Activated CD4-positive, alpha-beta T cell treated with anti-CD3 and anti-CD28 coated beads for 24 hours (primary cell): ENCODE measurements around the gene XIST.
A peak's percentile ranks its signal among the peaks of the same experiment; 100 is the strongest.
"Not testable (repeated sequence)": the region's sequence is repeated elsewhere in the genome, so short reads cannot be mapped to it uniquely, and the experiment has no call there.

Experiments used
- DNase-seq, 2 donors: peaks; one replicate each; pipeline ENCODE4 v3.0.0-alpha.2; 2020; ENCODE audit warnings: low read depth in 2 of 2

Gene XIST

DNA sequence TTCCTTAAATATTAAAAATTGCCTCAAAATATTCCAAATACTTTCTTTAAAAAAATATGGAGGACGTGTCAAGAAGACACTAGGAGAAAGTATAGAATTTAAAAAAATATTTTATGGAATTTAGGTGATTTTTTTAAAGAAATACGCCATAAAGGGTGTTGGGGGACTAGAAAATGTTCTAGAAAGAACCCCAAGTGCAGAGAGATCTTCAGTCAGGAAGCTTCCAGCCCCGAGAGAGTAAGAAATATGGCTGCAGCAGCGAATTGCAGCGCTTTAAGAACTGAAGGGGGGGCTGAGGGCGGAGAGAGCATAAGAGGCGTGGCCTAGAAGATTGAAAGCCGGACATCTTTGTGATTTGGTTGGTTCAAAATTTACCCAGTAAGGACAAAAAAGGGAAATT is at the start of gene XIST:
XIST (minus strand) TSS at position 248 of the 400 bp plus-strand sequence.
- peak in 1 of 2 donors; percentile 66 for DNase-seq

DNA sequence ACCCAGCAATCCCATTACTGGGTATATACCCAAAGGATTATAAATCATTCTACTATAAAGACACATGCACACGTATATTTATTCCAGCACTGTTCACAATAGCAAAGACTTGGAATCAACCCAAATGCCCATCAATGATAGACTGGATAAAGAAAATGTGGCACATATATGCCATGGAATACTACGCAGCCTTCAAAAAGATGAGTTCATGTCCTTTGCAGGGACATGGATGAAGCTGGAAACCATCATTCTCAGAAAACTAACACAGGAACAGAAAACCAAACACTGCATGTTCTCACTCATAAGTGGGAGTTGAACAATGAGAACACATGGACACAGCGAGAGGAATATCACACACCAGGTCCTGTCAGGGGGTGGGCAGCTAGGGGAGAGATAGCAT is 45.8 kb upstream of the XIST start:
- DNase-seq: not testable (repeated sequence)

DNA sequence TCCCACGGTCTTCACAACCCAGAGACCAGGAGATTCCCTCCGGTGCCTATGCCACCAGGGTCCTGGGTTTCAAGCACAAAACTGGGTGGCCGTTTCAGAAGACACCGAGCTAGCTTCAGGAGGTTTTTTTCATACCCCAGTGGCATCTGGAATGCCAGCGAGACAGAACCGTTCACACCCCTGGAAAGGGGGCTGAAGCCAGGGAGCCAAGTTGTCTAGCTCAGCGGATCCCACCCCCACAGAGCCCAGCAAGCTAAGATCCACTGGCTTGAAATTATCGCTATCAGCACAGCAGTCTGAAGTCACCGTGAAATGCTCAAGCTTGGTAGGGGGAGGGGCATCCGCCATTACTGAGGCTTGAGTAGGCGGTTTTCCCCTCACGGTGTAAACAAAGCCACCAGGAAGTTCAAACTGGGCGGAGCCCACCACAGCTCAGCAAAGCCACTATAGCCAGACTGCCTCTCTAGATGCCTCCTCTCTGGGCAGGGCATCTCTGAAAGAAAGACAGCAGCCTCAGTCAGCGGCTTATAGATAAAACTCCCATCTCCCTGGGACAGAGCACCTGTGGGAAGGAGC is 40.1 kb upstream of the XIST start:
- DNase-seq: peak in 1 of 2 donors; percentile 0

DNA sequence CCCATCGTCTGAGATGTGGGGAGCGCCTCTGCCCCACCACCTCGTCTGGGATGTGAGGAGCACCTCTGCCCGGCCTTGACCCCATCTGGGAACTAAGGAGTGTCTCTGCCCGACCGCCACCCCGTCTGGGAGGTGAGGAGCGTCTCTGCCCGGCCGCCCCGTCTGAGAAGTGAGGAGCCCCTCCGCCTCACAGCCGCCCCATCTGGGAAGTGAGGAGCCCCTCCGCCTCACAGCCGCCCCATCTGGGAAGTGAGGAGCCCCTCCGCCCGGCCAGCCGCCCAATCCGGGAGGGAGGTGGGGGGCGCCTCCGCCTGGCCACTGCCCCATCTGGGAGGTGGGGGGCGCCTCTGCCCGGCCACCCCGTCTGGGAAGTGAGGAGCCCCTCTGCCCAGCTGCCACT is 29.7 kb upstream of the XIST start:
- not testable (repeated sequence) for DNase-seq

DNA sequence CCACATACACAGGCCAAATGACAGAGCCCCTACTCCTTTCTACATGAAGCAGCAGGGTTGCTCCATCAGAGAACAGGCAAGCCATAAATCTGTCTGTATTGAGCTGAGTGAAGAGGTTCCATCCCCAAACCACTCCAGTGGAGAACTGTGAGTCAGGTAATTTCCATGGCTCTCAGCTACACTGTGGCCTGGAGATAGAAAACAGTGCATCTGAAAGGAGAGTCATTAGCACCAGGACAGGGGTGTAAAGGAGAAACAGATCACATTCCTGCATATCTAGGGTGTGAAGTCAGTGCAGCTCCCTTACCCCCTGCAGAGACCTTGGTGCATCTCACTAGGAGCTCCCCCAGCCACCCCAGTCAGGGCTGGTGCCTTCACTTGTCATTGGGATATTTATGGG is 25.2 kb upstream of the XIST start:
- no peak for DNase-seq

DNA sequence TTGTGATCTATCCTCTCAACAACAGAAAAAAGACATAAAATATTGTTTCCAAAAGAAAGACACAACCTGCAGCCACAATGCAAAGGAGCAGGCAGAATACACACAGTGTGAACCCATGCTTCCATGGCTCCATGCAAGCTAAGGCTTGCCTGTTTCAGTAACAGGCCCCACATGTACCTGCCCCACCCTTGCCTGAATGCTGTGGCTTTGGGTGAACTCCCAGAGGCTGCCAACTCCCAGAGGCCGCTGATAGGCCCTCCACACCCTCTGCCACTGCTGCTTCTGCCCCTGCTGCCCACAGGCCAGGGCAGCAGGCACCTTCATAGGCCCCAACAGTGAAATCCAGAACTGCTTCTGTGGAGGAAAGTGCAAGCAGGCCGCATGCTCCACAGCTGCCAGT is 24.4 kb upstream of the XIST start:
- DNase-seq: no peak

DNA sequence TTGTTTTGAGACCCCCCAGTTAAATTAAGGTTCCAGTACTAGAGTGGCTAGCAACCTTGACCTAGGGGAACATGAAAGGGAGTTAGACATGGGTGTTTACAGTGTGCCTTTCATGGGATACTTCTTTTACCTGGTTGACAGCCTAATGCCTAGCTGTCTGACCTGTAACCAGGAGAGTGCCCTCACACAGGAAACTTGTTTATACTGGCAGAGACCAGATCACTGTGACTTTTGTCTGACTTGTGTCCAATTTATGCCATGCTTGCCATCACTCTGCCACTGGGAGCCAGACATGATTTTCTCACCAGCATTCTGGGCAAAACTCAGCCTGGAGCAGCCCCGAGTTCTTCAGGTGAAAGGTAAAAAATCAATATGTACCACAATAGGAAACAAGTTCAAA is 16.4 kb upstream of the XIST start:
- DNase-seq: no peak

DNA sequence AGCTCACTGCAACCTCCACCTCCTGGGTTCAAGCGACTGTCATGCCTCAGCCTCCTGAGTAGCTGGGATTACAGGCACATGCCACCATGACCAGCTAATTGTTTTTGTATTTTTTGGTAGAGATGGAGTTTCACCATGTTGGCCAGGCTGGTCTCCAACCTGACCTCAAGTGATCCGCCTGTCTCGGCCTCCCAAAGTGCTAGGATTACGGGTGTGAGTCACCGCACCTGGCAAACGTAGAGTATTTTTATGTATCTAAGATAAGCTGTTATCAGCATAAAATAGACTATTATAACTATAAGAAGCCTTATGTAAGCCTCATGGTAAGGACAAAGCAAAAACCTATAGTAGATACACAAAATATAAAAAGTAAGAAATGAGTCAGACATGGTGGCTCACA is 14.6 kb upstream of the XIST start:
- DNase-seq: no peak

DNA sequence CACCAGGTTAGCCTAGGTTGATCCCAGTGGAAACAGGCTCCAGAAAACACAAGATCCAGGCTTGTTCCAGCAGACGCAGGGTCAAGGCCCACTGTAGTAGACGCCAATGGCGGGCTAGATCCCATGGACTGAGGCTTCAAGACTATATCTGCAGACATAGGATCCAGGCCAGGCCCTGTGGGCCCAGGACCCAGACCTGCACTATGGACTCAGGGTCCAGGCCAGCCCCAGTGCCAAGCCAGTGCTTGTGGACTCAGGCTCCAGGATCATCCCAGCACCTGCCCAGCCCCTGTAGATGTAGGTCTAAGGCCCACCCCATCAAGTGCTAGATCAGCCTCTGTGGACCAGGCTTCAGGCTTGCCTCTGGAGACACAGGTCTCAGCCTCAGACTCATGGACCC is 11.3 kb upstream of the XIST start:
- no peak for DNase-seq

DNA sequence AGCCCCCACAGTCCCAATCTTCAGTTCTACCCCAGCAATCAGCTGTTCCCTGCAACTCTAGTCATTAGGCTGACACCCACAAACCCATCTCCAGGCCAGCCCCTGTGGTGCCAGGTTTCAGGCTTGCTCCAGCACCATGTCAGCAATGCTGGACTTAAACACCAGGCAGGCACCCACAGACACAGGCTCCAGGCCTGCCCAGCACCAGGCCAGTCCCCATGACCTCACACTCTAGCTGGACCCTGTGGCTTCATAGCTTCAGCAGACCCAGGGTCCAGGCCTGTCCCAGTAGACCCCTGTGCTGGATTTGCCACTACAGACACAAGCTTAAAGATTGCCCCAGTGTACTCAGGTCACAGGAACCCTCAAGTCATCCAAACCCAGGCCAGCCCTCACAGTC is 10.8 kb upstream of the XIST start:
- DNase-seq: no peak

DNA sequence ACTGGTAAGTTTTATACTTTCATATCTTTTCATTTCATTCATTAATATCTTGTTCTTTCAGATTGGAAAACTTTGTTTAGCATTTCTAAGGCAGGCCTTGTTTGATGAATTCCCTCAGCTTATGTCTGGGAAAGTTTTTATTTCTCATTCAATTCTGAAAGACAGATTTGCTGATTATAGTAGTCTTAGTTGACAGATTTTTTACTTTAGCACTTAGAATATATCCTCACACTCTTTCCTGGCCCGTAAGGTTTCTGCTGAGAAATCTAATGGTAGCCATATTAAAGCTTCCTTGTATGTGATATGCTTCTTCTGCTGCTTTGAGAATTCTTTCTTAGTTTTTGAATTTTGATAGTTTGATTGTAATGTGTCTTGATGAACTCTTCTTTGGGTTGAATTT is 7.1 kb upstream of the XIST start:
- no peak for DNase-seq

DNA sequence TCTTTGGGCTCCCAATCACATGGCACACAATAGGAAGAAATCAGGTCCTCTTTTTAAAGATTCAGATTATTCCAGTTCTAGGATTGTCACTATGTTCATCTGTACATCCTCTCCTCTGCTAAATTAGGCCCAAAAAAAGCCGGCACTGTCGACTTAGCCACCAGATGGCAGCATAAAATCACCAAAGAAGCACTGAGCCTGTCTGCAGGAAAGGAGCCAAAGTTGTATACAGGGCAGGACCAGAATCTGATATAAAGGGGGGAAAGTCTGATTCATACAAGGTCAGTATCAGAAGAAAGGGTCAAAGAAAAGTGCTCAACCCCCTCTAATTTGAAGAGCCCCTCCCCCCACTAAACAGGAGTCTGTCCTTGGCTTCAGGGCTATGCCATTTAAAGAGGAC is 3.0 kb upstream of the XIST start:
- peak; percentile 22 to 62 for DNase-seq

DNA sequence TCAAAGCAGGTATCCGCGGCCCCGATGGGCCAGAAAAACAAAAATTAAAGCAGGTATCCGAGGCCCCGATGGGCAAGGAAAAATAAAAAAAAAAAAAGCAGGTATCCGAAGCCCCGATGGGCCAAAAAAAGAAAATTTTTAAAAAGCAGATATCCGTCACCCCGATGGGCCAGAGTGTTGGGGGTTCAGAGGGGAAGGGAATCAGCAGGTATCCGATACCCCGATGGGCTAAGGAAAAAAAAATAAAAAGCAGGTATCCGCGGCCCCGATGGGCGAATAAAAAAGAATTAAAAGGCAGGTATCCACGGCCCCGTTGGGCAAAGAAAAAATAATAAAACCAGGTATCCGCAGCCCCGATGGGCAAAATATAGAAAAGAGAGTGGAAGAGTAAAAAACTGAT is 492 bp downstream of the XIST start:
- no peak for DNase-seq

DNA sequence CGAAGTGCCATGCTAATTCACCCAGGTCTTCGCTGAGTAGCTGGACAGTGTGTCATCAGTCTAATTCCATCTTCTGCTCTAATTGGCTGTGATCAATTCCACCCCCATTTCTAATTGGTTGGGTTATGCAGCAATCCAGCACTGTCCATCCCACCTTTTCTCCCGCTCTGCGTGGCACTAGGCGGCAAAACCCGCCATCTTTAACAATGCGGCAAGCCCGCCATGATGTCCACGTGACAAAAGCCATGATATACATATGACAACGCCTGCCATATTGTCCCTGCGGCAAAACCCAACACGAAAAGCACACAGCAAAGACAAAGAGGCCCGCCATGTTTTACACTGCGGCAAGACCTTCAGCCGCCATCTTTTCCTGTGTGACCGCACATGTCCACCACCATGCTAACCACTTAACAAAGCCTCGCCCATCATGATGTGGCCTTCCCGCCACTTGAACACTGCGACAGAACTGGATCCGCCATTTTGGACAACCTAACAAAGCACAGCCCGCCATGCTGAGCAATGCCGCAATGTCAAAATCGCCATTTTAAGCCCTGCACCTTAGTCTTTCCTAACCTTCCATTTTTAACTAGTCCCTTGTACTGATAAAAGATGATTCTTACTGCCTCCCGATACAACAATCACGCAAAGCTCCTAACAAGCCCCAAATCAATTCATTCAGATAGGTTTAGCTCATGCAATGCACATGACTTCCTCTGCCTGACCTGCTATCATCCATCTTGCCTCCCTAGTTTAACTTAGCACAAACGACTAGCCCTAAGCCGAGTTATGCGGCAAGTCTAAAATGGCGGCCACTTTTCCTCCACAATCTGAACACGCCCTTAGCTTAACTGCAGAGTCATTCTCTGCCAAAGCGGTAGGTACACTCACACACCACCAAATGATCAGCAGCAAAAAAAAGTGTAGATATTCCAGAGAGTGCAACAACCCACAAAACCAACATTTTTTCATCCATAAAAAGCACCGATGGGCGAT is 1.2 kb downstream of the XIST start:
- DNase-seq: peak in 1 of 2 donors; percentile 54

DNA sequence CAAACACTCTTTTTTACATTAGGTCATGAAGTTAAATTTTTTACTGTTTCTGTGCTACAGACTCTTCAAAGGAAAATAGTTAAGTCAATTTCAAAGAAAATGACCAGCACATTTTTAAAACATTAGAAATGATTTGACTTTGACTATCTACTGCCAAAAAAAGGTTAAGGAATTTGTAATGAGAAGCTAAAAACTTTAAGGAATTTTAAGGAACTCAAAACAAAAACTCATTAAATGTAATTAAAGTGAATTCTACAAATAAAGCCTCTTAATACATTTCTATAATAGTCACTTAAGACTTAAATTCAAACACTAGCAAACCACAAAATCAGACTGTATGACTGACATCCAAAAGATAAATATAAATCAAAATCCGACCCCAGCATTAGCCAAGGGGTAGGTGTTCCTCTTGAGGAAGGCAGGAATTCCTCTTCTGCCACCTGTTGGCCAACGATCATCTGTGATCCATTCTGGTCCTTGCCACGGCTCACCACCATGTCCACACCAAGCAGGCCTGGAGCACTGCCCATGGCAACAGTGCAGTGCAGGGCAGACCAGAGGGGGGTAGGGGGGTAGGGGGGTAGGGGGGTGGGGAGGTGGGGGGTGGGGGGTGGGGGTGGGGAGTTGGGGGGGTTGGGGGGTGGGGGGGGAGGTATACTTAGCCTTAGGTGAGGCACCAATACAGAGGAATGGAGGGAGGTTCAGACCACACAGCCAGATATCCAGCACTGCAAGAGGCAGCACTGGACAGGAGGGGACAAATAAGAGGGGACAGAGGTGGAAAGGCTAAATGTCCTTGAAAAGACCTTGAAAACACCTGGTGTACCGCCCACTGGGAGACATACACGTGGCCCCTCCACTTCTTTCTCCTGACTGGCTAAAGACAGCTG is 2.1 kb downstream of the XIST start:
- DNase-seq: no peak

DNA sequence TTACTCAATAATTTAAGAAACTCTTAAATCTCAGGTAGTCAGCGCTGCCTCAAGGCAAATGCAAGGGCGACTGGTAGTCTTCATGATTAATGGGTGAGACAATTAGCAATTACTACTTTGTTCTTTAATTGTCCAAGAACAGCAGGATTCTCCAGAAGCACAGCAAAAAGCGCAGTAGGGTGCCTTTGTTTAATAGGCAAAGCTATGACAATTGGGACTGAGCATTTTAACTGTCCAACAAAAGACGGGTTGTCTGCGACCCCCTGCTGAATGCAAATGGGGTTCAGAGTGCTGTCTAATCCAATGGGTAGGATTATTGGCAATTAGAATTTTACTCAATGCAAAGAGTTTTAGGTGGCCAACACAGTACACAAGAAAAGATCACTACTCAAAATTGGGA is 3.4 kb downstream of the XIST start:
- no peak for DNase-seq

DNA sequence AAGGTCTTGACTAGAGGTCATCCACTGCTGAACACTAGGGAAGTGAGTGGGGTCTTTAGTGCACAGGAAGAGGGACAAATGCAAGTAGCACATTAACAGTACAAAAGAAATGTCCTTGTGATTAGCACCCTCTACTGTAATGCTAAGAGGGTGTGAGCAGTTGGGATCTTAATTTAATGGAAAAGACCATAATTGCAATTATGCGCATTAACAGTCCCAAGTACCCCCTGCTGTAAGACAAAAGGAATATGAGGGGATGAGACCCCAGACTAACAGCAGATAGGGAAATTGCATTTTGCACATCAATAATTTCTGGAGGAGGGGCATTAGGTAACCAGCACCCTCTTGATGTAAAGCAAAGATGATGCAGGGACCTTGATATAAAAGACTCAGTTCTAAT is 4.5 kb downstream of the XIST start:
- DNase-seq: no peak

DNA sequence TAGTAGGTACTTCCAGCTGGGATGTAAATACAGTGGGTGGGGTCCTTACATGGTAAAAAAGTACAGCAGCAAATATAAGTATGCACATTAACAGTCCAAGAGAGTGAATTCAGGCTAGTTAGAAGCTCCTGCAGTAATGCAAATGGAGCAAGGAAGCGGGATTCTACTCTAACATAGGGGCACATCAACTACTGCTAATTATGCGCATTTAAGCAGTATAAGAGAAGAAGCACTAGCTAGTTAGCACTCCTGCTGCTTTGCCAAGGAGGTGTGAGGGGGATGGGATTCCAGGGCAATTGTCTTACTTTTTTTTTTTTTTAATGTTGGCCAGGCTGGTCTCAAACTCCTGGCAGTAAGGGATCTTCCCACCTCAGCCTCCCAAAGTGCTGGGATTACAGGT is 5.4 kb downstream of the XIST start:
- DNase-seq: no peak

DNA sequence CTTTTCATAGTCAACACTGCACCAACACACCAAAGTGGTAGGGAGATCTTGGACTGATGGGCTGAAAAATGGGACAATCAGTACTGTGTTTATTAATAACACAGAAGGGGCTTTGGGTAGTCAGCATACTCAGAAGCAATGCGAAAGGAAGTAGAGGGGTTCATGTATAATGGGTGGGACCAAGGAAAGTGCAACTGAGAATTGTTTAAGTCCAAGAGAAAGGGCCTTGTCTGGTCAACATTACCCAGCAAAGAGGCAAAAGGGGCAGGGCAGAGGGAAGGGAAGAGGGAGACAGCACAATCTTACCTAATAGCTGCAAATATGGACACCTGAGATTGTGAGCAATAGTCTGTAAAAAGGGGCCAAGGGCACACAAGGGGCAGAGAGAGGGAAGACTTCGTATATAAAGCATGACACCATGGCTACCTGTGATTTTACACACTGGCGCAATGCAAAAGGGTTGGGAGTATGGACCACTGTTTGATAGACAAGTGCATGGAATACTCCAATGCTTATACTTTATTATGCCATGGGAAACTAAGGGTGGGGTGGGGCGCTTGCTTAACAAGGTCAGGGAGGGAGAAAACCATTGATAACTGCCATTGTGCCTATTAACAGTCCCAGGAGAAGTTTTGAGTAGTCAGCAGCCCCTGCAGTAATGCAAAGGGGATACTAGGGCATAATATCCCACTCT is 9.8 kb downstream of the XIST start:
- no peak for DNase-seq

DNA sequence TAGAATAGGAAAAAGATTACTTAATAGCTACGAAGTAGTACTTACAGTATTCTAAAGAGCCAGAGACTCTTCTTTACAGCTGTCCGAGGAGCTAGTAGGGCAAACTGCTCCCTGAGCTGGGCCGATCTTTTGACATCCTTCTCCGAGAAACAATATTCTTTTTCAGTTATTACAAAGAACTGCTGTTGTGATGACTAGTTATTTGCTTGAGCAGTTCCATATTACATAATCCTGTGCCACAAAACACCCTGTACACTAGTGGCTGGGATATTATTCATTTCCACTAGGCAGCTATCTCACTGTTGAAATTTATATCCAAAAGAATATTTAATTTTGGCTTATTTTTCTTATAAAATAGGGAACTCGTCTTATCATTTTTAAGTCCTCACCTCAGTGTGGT is 11.2 kb downstream of the XIST start:
- no peak for DNase-seq

DNA sequence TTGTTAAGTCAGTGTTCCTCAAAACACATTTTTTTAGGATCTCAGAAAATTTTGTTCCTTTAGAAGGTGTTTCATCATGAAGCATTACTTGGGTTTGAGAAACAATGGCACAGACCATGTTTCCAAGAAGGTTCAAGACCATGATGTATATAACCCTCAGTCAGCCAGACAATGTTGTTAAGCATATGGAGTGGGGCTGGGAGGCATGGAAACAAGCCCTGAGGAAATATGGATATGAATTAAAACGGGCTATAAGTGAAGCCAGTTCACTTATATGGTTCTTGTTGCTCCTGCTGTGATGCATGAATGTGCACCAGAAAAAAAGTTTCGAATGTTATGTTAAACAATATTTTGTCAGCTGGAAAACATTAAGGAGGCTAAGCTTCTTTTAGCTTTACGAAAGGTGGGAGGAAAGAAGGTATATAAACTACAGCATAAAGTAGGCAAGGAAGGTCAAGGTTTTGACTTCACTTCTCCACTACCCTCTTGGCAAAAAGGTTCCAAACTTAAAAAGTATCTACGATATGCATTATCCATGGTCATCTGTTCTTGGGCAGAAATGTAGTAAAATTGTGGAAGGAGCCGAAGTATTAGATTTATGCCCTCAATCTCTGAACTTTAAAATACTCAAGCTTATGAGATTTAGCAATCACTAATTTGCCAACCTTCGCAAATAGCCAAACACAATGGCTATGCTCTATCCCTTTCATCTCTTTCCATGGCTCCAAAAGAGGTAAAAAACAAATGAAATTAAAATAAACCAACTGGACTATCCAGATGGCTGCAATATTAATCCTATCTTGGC is 12.2 kb downstream of the XIST start:
- DNase-seq: no peak
